ENCODE results near the gene CERK.

The CERK gene

GRCh38 chr22:46776876-46777608 lies 39.0 kb upstream of the CERK start:
- no peak overlapping the region for H3K4me3 ChIP-seq (IDR thresholded peaks at IDR 0.05; ENCODE audit: insufficient read depth, low read depth, low read length)
- H3K9ac ChIP-seq, result no peak overlapping the region
- no peak overlapping the region for H3K27ac ChIP-seq
- no peak for TF ChIP-seq CTCF (conservative IDR thresholded peaks at IDR 0.05; ENCODE audit: low read depth, low read length)
- H3K36me3 ChIP-seq (ENCODE audit: insufficient read depth), result no peaks in the 10 kb centered on the region
- H3K27me3 ChIP-seq (ENCODE audit: insufficient read depth, low read depth), result no peaks in the 10 kb centered on the region
- no peak overlapping the region for H3K4me2 ChIP-seq
- no peaks in the 10 kb centered on the region for H3K4me1 ChIP-seq (ENCODE audit: low read depth, poor library complexity, severe bottlenecking)
- no peak overlapping the region for H2AFZ ChIP-seq (ENCODE audit: low read depth)
- H3K79me2 ChIP-seq (ENCODE audit: insufficient read depth, low read depth), result no peaks in the 10 kb centered on the region
- no peaks in the 10 kb centered on the region for H4K20me1 ChIP-seq (ENCODE audit: insufficient read depth)

GRCh38 chr22:46775850-46776826 lies 38.1 kb upstream of the CERK start:
- no peak overlapping the region for H3K9ac ChIP-seq
- no peak overlapping the region for H3K4me2 ChIP-seq
- no peaks in the 10 kb centered on the region for H3K4me1 ChIP-seq (ENCODE audit: low read depth, poor library complexity, severe bottlenecking)
- H3K36me3 ChIP-seq (ENCODE audit: insufficient read depth), result no peaks in the 10 kb centered on the region
- no peak overlapping the region for H3K27ac ChIP-seq
- H3K27me3 ChIP-seq (ENCODE audit: insufficient read depth, low read depth), result no peaks in the 10 kb centered on the region
- no peak for TF ChIP-seq CTCF (conservative IDR thresholded peaks at IDR 0.05; ENCODE audit: low read depth, low read length)
- no peaks in the 10 kb centered on the region for H4K20me1 ChIP-seq (ENCODE audit: insufficient read depth)
- no peak overlapping the region for H3K4me3 ChIP-seq (IDR thresholded peaks at IDR 0.05; ENCODE audit: insufficient read depth, low read depth, low read length)
- H2AFZ ChIP-seq (ENCODE audit: low read depth), result no peak overlapping the region
- H3K79me2 ChIP-seq (ENCODE audit: insufficient read depth, low read depth), result no peaks in the 10 kb centered on the region

GRCh38 chr22:46774980-46775849 lies 37.2 kb upstream of the CERK start:
- TF ChIP-seq CTCF (conservative IDR thresholded peaks at IDR 0.05; ENCODE audit: low read depth, low read length), result no peak
- no peaks in the 10 kb centered on the region for H3K79me2 ChIP-seq (ENCODE audit: insufficient read depth, low read depth)
- H3K36me3 ChIP-seq (ENCODE audit: insufficient read depth), result no peaks in the 10 kb centered on the region
- H3K9ac ChIP-seq, result no peak overlapping the region
- H3K27me3 ChIP-seq (ENCODE audit: insufficient read depth, low read depth), result no peaks in the 10 kb centered on the region
- no peak overlapping the region for H3K27ac ChIP-seq
- H3K4me3 ChIP-seq (IDR thresholded peaks at IDR 0.05; ENCODE audit: insufficient read depth, low read depth, low read length), result no peak overlapping the region
- H2AFZ ChIP-seq (ENCODE audit: low read depth), result no peak overlapping the region
- H4K20me1 ChIP-seq (ENCODE audit: insufficient read depth), result no peaks in the 10 kb centered on the region
- H3K4me1 ChIP-seq (ENCODE audit: low read depth, poor library complexity, severe bottlenecking), result no peaks in the 10 kb centered on the region
- H3K4me2 ChIP-seq, result no peak overlapping the region

- no peak overlapping the region for H3K9ac ChIP-seq
- no peak overlapping the region for H3K4me3 ChIP-seq (IDR thresholded peaks at IDR 0.05; ENCODE audit: insufficient read depth, low read depth, low read length)
- H3K4me1 ChIP-seq (ENCODE audit: low read depth, poor library complexity, severe bottlenecking), result no peaks in the 10 kb centered on the region
These were observed 36.4 kb upstream of the CERK start for GRCh38 chr22:46774253-46774979.

More at GRCh38 chr22:46774253-46774979, 36.4 kb upstream of the CERK start:
- H4K20me1 ChIP-seq (ENCODE audit: insufficient read depth), result no peaks in the 10 kb centered on the region
- no peak for TF ChIP-seq CTCF (conservative IDR thresholded peaks at IDR 0.05; ENCODE audit: low read depth, low read length)
- no peaks in the 10 kb centered on the region for H3K36me3 ChIP-seq (ENCODE audit: insufficient read depth)
- H3K79me2 ChIP-seq (ENCODE audit: insufficient read depth, low read depth), result no peaks in the 10 kb centered on the region
- H2AFZ ChIP-seq (ENCODE audit: low read depth), result no peak overlapping the region
- no peak overlapping the region for H3K4me2 ChIP-seq
- no peak overlapping the region for H3K27ac ChIP-seq
- H3K27me3 ChIP-seq (ENCODE audit: insufficient read depth, low read depth), result no peaks in the 10 kb centered on the region
